Spleen (tissue), 11 donors: ENCODE measurements around the gene COL25A1. TPM values are rescaled to one million over a fixed set of nuclear protein-coding genes. Genes with fewer than 3 reads are reported as not detected.

ENCODE experiments used
- DNase-seq: peaks from one replicate; pipeline ENCODE4 v3.0.0-alpha.2; 2020
- H3K27ac ChIP-seq, 8 donors: fragments of 200-600 bp; sonication (generic) in 7 of 8; 1 replicate in 4 of 8; 2 replicates in 4 of 8; pipeline versions ENCODE4 v1.5.0 to v1.8.0; 2016 to 2021; ENCODE audit warnings: inconsistent platforms in 4 of 8, mild to moderate bottlenecking in 4 of 8, moderate library complexity in 1 of 8
- H3K27me3 ChIP-seq, 7 donors: fragments of 200-600 bp; sonication (generic) in 6 of 7; replicated peaks in 1 of 7; 1 replicate in 4 of 7; 2 replicates in 3 of 7; pipeline versions ENCODE4 v1.5.0 to v1.8.0; 2016 to 2021; ENCODE audit warnings: inconsistent platforms in 3 of 7, mild to moderate bottlenecking in 1 of 7
- H3K36me3 ChIP-seq, 6 donors: fragments of 200-600 bp; sonication (generic) in 5 of 6; 1 replicate in 4 of 6; 2 replicates in 2 of 6; pipeline versions ENCODE4 v1.5.0 to v1.8.0; 2016 to 2021; ENCODE audit warnings: inconsistent platforms in 2 of 6
- H3K4me1 ChIP-seq, 6 donors: fragments of 200-600 bp; sonication (generic) in 5 of 6; 1 replicate in 3 of 6; 2 replicates in 3 of 6; pipeline versions ENCODE4 v1.5.0 to v1.8.0; 2016 to 2021; ENCODE audit warnings: inconsistent platforms in 3 of 6
- H3K4me3 ChIP-seq, 8 donors: fragments of 200-600 bp; sonication (generic) in 7 of 8; 1 replicate in 4 of 8; 2 replicates in 4 of 8; pipeline versions ENCODE4 v1.5.0 to v1.8.0; 2016 to 2021; ENCODE audit warnings: inconsistent platforms in 4 of 8, mild to moderate bottlenecking in 4 of 8, moderate library complexity in 2 of 8
- H3K9me3 ChIP-seq, 8 donors: fragments of 200-600 bp; sonication (generic) in 7 of 8; 1 replicate in 4 of 8; 2 replicates in 4 of 8; pipeline versions ENCODE4 v1.5.0 to v1.8.0; 2016 to 2021; ENCODE audit warnings: inconsistent platforms in 4 of 8
- POLR2A ChIP-seq, 3 donors: fragments of 450-650 bp; IDR thresholded peaks; one replicate each; pipeline ENCODE4 v1.5.1; 2017; ENCODE audit warnings: antibody characterized with exemption in 3 of 3, mild to moderate bottlenecking in 1 of 3
- POLR2AphosphoS5 ChIP-seq, 3 donors: sonication (generic); formaldehyde crosslinking; IDR thresholded peaks; one replicate each; pipeline ENCODE4 v1.5.1; 2017; ENCODE audit warnings: antibody characterized with exemption in 3 of 3
- WGBS, 5 donors: extraction: QIAGEN DNeasy Blood & Tissue Kit in 3 of 5; methylation state at CpG; one replicate each; pipeline versions ENCODE4 v1.1.5 to v1.1.7; 2013 to 2018; 5-methylcytosine and 5-hydroxymethylcytosine counted together
- intact Hi-C: fragments of 100-400 bp; cut with DNase I; formaldehyde crosslinking; loops from one replicate; pipeline ENCODE4 v1.15.0; 2023; ENCODE audit warnings: low total_unique reads
- polyA plus RNA-seq, 3 donors: library from polyadenylated mRNA; stranded (reverse); fragments of 200-250 nt; gene quantifications; one replicate each; pipeline ENCODE4 v1.2.1, GENCODE V29; 2013
- total RNA-seq, 7 donors: library from RNA; depleted of rRNA in 3 of 7; stranded (reverse); fragments of >200 nt in 3 of 7; fragmentation: NEBNext Ultra II Directional in 4 of 7; extraction: Animal tissue kit (Norgen Biotek cat#: 25700) in 4 of 7; gene quantifications; one replicate each; pipeline versions ENCODE4 v1.1.0 to v1.2.1, GENCODE V29; 2016 to 2021
- TF ChIP-seq, protein P1 (sequence below), 11 experiments: fragments of 200-600 bp in 7 of 11; fragments of 450-650 bp in 4 of 11; sonication (generic) in 4 of 11; IDR thresholded peaks in 8 of 11; conservative IDR thresholded peaks in 3 of 11; 1 replicate in 7 of 11; 2 replicates in 4 of 11; pipeline versions ENCODE4 v1.4.0 to v1.8.0; 2016 to 2021; ENCODE audit warnings: antibody characterized with exemption in 11 of 11, inconsistent platforms in 4 of 11, mild to moderate bottlenecking in 1 of 11
- donor health status: healthy with polysubstance abuse.
- donor health status: DM: no; HTN: no; CAD: no; lungs with moderate emphysema.
- donor health status: DM: no; HTN: no; CAD: no.
- donor health status: Bipolar disorder and iron deficiency.
- donor health status: healthy.
- donor health status: DM: no; HTN: no; CAD: no.
- donor health status: DM: yes; HTN: yes; CAD: no.

The COL25A1 gene
- total and polyA plus RNA-seq, 10 donors = 0.06 to 1.9 (median 0.57) TPM; not detected in 1

DNA sequence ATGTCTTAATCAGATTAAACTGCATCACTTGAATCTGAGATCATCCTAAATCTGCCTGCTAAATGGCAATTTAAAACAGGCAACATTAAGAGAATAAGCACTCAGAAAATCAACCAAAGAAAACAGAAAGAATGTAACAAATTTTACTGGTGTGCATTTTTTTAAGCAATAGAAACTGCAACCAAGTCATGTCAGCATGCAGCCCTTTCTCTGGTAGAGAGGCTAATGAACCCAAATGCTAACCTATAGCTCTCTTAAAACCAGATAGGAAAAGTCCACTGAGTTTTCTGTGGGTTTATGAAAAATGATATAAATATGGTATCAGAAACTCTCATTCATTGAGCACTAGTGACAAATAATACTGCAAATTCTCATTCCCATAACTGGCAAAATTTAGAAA lies 35.6 kb downstream of the COL25A1 start:
- Histone ChIP-seq H3K27ac (no peak overlapping the region), H3K4me1 (no peaks in the 10 kb centered on the region), H3K27me3 (peaks cover 0 to 2% (median 0%) of the 10 kb centered on the region in 7 donors), H3K9me3 (no peaks in the 10 kb centered on the region), H3K4me3 (no peak overlapping the region), H3K36me3 (no peaks in the 10 kb centered on the region)
- TF ChIP-seq POLR2A (IDR thresholded peaks at IDR 0.05) (no peak), POLR2AphosphoS5 (IDR thresholded peaks at IDR 0.05) (no peak)
- TF ChIP-seq, protein P1, sequence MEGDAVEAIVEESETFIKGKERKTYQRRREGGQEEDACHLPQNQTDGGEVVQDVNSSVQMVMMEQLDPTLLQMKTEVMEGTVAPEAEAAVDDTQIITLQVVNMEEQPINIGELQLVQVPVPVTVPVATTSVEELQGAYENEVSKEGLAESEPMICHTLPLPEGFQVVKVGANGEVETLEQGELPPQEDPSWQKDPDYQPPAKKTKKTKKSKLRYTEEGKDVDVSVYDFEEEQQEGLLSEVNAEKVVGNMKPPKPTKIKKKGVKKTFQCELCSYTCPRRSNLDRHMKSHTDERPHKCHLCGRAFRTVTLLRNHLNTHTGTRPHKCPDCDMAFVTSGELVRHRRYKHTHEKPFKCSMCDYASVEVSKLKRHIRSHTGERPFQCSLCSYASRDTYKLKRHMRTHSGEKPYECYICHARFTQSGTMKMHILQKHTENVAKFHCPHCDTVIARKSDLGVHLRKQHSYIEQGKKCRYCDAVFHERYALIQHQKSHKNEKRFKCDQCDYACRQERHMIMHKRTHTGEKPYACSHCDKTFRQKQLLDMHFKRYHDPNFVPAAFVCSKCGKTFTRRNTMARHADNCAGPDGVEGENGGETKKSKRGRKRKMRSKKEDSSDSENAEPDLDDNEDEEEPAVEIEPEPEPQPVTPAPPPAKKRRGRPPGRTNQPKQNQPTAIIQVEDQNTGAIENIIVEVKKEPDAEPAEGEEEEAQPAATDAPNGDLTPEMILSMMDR (IDR thresholded peaks at IDR 0.05 in 8 of 11, conservative IDR thresholded peaks at IDR 0.05 in 3 of 11) = no peak
- no peak for DNase-seq
- intact Hi-C loops = no loop called here

GRCh38 chr4:109266236-109266635 lies 36.2 kb downstream of the COL25A1 start:
- TF ChIP-seq POLR2AphosphoS5 (IDR thresholded peaks at IDR 0.05) = no peak
- TF ChIP-seq POLR2A (IDR thresholded peaks at IDR 0.05) = no peak
- H3K27ac ChIP-seq = no peak overlapping the region
- H3K36me3 ChIP-seq = no peaks in the 10 kb centered on the region
- intact Hi-C loops = no loop called here
- H3K4me1 ChIP-seq = no peaks in the 10 kb centered on the region
- H3K4me3 ChIP-seq = no peak overlapping the region
- 65 to 81% (median 68%) methylated on average over 3 of the region's 3 CpGs for WGBS, 5 donors
- no peaks in the 10 kb centered on the region for H3K9me3 ChIP-seq
- no peak for DNase-seq
- H3K27me3 ChIP-seq = peaks cover 0 to 4% (median 0%) of the 10 kb centered on the region in 7 donors

DNA sequence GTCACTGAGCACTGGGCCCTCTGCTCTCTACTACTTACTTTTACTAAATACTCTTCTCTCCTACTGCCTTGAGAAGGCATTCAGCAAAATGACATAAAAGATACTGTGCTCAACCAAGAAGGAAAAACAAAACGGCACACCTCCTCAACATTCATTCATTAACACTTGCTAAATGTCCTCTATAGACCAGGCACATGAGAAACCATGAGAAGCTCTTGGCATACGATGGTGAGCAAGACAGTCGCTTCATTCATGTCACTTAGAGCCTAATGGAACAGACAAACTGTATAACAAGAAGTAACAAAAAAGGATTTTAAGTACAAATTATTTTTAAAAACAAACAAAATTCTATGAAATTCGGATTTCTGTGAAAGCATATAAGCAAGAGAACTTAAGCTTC lies 38.7 kb downstream of the COL25A1 start:
- no peak overlapping the region for H3K27ac ChIP-seq
- H3K4me3 ChIP-seq = no peak overlapping the region
- peaks cover 0 to 4% (median 0%) of the 10 kb centered on the region in 7 donors for H3K27me3 ChIP-seq
- TF ChIP-seq, protein P1 (IDR thresholded peaks at IDR 0.05 in 8 of 11, conservative IDR thresholded peaks at IDR 0.05 in 3 of 11) = no peak
- TF ChIP-seq POLR2A (IDR thresholded peaks at IDR 0.05) (no peak), POLR2AphosphoS5 (IDR thresholded peaks at IDR 0.05) (no peak)
- H3K9me3 ChIP-seq = no peaks in the 10 kb centered on the region
- H3K4me1 ChIP-seq = no peaks in the 10 kb centered on the region
- intact Hi-C loops = no loop called here
- 82 to 90% (median 83%) methylated on average over 4 of the region's 4 CpGs for WGBS, 5 donors
- H3K36me3 ChIP-seq = no peaks in the 10 kb centered on the region
- no peak for DNase-seq

DNA sequence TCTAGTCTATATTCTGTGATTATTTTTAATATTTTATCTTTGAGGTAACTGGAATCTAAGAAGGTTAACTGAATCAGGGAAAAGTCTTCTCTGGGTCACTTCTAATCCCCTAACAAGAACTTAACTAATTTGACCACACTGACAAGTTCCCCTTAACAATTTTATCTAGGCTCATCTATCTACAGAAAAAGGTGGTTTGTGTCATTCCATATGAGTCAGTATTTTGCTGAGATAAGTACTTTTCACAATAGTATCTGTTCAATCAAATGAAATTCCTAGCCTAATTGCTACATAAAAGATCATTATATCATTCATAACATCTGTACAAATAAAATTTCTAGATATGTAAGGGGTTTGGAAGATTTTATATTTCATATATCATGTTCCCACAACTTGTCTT lies 45.6 kb downstream of the COL25A1 start:
- Histone ChIP-seq H3K4me1 (no peaks in the 10 kb centered on the region), H3K27me3 (peaks cover 0 to 1% (median 0%) of the 10 kb centered on the region in 7 donors), H3K36me3 (no peaks in the 10 kb centered on the region), H3K4me3 (no peak overlapping the region), H3K9me3 (no peaks in the 10 kb centered on the region), H3K27ac (no peak overlapping the region)
- TF ChIP-seq POLR2A (IDR thresholded peaks at IDR 0.05) = no peak
- TF ChIP-seq, protein P1 (IDR thresholded peaks at IDR 0.05 in 8 of 11, conservative IDR thresholded peaks at IDR 0.05 in 3 of 11) = no peak
- TF ChIP-seq POLR2AphosphoS5 (IDR thresholded peaks at IDR 0.05) = no peak
- no peak for DNase-seq
- intact Hi-C loops = no loop called here

DNA sequence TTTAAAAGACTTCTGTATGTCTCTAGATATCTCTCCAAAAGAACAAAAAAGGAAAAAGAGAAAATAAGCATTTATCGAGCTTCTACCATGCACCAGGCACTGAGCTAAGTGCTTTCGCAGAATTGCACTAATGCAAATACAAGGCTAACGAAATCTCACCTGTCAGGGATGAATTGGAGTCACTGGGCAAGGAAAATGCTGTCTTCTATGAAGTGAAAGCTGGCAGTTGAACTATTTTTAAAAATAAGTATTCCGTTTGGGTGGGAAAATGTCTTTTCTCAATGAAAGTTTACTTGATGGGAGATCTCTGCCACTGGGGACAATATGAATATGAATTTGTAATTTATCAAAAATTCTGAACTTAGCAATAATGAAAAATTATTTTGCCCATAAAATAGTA lies 47.6 kb downstream of the COL25A1 start:
- H3K27ac ChIP-seq = no peak overlapping the region
- no peaks in the 10 kb centered on the region for H3K36me3 ChIP-seq
- 83 to 95% (median 88%) methylated on average over 4 of the region's 4 CpGs for WGBS, 5 donors

More for the DNA sequence above, 47.6 kb downstream of the COL25A1 start:
- H3K4me3 ChIP-seq = no peak overlapping the region
- intact Hi-C loops = no loop called here
- DNase-seq = no peak
- H3K9me3 ChIP-seq = no peaks in the 10 kb centered on the region
- H3K4me1 ChIP-seq = no peaks in the 10 kb centered on the region
- TF ChIP-seq POLR2AphosphoS5 (IDR thresholded peaks at IDR 0.05) (no peak), POLR2A (IDR thresholded peaks at IDR 0.05) (no peak)
- TF ChIP-seq, protein P1 (IDR thresholded peaks at IDR 0.05 in 8 of 11, conservative IDR thresholded peaks at IDR 0.05 in 3 of 11) = no peak
- H3K27me3 ChIP-seq = no peaks in the 10 kb centered on the region
